CD4-positive, alpha-beta T cell treated with Interleukin-17A for 4 hours (primary cell): ENCODE results near the gene FNTB.

ENCODE experiments used
- DNase-seq: peaks from one replicate; pipeline ENCODE4 v3.0.0-alpha.2; 2020; ENCODE audit warnings: mixed read lengths

Gene FNTB

DNA sequence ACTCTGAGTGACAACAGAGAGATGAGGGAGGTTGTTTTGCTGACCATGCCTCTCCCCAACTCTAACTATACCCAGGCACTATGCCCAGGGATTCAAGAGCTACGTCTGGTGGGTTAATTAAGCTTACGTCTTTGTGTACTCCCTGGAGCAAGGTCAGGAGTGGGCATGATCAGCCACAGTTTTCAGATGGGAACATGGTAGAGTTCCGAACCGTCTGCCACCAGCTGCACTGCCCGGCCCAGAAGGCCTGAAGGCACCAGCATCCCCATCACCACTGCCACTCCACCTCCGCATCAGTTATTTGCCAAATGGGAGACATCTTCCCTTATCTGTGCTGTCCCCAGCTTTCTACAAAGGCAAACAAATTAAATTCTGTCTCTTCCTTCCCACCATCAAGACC lies 33.0 kb upstream of the FNTB start:
- no peak for DNase-seq

DNA sequence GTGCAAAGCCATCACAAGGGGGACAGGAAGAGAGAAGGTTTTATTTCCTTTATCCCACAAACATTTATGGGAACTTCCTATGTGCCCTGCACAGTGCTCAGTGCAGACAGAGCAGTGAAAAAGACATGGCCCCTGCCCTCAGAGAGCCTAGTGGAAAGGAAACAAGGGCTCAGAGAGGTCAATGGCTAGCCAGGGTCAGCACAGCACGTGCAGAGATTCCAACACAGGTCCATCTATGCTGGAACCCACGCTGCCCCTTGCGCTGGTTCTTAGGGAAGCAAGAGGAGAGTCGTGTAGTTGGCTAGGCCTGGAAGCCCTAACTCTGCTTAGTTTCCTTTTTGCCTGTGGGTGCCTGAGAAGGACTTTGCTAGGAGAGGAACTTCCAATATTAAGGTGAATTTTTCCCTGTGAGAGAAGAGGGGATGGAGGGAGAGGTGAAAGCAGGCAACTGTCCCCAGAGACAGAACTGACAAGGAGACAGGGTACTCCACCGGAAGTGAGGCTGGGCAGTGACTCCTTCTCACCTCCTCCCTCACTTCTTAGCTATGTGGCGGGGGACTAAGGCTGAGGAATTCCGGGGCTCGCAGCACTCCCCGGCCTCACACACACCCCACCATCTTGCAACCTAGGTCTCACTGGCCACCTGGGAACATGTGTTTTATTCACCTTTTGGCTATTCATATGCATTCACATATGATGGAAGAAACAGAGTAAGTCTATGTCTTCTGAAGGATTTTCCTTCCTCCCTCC lies 32.0 kb upstream of the FNTB start:
- no peak for DNase-seq

DNA sequence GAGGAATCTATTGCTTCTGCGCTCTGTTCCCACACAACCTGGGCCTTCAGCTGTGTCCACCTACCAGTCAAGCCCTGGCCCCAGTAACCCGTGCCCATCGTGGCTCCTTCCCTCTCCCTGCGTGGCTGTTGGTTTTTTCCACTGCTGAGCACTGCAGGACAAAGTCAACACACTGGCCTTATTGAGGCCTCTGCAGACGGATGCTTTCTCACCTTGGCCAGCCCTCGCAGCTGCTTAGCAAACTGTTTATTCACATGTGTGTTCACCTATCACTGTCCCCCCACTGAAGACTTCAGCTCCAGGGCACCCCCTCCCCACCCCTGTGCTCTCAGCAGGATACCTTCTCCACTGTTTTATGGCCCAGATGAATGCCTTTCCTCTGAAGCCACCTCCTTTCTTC lies 31.4 kb upstream of the FNTB start:
- DNase-seq = no peak

DNA sequence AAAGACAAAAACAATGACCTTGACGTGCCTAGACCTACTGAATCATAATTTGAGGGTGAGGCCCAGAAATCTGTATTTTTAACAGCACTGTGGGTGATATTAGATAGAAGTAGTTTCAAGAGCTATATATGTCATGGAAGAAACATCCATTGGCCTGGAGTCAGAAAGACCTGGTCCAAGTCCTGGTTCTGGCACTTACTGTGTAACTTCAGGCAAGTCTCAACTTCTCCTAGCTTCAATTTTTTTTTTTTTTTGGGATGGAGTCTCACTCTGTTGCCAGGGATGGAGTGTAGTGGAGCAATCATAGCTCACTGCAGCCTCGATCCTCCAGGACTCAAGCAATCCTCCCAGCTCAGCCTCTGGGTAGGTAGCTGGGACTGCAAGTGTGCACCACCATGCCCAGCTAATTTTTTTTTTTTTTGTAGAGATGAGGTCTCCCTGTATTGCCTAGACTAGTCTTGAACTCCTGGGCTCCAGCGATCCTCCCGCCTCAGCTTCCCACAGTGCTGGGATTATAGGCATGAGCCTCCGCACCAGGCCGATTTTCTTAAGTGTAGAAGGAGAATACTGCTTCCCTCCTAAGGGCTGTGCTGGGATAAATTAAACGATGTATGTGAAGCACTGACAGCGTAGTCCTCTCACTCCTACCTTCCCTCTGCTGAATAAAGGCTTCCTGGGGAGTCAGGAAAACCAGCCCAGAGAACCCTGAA lies 29.8 kb upstream of the FNTB start:
- DNase-seq = no peak

DNA sequence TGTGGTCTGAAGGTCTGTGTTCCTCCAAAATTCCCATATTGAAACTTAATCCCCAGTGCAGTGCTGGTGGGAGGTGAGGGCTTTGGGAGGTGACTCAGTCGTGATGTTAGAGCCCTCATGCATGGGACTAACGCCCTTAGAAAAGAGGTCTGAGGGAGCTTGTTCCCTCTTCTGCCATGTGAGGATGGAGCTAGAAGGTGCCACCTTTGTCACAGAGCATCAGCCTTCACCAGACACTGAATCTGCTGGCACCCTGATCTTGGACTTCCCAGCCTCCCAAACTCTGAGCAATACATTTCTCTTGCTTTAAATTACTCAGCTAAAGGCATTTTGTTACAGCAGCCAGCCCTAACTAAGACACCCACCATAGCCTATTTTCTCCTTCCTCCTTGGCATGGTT lies 28.5 kb upstream of the FNTB start:
- DNase-seq = no peak

DNA sequence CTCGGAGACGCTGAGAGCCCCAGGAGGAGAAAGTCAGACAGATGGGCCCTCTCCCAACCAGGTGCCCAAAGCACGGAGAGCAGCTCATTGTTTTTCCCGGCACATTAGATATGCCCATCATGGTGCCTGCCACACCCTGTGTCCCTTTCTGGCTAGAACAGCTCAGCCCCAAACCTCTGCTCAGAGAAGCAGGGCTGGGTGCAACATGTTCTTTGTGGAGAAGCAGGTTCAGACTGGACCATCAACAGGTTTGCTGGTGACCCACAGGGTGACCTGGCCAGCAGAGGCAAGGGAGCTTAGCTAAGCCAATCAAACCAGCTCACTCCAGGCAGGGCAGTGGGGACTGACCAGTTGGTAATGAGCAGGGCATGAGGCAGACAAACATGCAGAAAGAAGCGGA lies 28.0 kb upstream of the FNTB start:
- no peak for DNase-seq

DNA sequence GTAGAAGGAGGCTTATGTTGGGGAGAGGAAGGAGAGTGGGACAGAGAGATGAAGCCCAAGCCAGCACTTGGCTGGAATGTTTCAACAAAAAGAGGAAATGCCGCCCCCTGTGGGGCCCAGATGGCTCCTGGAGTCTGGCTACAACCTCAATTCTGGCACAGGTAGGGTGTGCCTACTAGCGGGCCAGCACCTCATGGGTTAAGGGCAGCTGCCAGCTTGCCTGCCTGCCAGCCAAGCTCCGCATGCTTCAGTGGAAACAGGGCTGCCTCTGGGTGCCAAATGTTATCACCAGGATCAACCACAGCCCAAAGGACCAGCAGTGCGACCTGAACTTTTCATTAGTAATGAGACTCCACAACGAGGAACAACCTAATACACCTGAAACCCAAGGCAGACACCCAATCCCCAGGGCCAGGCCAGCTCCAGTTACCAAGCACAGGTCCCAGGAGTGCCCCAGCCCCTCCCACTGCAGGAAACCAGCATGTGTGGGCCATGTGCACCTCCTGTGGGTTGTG lies 25.9 kb upstream of the FNTB start:
- no peak for DNase-seq

DNA sequence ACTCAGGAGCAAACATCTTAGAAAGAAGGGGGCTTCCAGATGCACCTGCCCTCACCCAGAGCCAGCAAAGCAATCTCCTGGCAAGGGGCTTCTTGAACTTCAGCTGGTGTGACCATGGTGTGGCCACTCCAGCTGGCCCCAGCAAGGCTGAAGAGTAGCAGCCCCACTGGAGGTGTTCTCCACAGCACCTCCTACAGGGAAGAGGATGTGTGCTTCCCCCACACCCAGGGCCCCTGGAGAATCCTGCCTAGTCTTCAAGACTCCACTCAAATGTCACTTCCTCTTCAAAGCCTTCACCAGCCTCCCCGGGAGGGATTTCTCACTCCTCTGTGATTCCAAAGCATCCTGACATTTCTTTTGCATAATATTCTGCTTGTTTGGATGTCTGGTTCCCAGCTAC lies 23.1 kb upstream of the FNTB start:
- no peak for DNase-seq

DNA sequence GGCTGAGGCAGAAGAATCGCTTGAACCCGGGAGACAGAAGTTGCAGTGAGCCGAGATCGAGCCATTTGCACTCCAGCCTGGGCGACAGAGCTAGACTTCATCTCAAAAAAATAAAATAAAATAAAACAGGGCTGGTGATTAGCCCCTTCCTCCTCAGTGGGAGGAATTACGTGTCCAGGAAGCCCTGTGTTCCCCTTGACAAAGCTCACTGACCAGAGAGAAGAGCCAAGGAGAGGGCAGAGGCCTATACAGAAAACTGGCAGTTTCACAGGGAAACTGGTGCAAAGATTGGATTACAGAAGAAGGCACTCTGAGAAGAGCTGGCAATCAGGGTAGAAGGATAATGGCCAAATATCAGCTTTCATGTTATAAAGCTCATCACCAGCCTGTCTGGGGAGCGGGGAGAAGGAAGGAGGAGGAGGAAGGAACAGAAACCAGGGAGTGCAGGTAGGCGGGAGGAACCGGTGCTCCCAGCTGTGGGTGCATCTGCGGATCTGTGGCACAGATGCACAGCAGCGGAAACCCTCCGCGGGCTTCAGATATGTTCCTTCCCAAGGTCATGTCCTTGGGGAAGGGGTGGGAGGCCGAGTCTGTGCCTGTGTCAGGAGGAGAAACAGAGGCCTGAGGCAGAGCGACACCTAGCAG lies 21.2 kb upstream of the FNTB start:
- DNase-seq = no peak

DNA sequence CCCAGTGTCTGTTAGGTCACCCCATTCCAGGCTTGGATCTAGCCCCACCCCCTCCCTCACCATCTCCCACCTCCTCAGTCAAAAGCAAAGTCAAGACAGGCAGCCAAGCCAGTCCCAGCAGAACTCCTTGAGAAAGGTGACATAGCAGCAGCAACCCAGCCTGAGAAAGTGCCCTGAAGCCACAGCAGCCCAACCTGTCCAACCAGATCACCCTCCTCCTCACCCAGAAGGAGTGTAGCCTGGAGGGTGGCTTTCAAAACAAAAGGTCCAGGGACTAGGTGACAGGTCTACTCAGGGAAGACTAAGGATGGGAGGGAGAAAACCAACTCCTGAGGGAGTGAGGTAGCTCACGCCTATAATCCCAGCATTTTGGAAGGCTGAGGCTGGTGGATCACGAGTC lies 19.7 kb upstream of the FNTB start:
- no peak for DNase-seq

DNA sequence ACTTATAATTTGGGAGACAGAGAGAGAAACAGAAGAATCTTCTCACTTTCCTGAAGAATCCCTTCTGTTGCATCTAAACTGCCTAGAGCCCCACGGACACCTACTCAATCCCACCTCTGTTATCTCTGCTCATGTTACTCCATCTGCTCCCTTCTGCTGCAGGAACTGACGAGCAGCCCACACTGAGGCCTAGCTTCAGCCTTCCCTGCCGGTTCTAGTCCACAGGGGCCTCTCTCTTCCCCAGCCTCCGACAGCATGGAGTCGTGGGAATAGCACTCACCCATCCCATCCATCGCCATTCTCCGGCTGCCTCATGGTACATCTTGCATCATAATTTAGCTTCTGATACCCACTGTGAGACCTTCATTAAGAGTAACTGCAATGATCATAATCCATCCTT lies 18.5 kb upstream of the FNTB start:
- no peak for DNase-seq

DNA sequence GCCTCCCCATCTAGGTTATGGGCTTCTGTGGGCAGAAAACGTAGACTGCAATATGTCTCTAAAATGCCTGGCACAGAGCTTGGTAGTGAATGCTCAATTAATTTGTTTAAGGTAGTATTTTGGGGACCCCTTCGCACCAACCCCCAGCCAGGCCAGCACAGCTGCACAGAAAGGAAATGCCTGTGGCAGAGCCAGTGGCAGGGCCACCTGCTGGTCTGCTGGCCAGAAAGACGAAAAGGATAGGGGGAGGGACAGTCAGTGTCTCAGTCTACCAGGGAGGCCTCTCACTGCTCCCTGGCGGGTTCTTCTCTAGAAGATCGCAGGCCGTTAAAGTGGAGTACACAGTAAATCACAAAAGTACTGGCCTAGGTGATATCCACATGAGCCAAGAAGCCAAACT lies 18.0 kb upstream of the FNTB start:
- no peak for DNase-seq

DNA sequence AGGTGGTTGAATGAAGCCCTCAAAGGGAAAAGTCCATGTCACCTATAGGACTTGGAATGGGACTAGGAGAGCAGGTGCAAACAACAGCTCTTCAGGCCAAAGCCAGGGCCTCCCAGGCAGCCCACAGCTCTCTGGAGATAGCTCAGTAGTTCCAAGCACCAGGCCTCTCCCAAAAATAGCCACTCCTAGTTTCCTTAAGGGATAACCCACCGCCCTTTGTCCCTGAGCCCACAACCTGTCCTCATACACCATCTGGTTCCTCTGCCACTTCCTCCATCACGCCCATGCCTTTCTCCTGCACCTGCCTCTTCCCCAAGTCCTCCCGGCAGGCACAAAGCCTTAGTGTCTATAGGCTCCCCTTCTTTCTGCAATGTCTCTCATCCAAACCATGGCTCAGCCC lies 16.7 kb upstream of the FNTB start:
- DNase-seq = no peak

DNA sequence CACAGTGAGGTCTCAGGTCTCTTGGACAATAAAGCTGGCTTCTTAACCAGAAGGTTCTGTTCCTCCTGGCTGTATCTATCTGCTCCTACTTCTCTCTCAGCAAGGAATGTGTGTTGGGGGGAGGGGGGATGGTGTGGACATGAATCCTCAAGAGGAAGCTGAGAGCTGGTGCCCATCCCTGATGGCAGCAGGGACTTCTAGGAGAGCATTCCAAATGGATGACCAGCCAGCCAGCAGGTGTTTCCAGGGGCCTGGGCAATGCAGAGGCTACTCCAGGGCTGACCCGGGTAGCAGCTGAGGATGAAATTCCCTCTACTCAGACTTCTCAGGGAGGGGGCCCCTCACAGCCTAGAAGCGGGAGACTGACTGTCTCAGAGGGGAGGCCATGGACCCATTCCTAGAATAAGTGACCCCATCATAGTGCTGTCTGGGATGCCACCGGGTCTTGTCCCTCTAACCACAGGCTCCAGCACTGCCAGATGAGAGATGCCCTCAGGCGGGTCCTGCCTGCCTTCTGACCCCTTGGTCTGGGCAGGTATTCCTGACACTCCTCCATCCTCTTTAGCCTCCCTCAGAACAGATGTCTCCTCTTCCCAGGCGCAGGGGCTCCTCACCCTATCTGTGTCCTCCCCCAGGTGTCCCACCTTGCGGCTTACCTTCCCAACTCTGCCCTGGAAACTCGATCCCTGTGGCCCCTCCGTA lies 15.8 kb upstream of the FNTB start:
- DNase-seq = no peak

DNA sequence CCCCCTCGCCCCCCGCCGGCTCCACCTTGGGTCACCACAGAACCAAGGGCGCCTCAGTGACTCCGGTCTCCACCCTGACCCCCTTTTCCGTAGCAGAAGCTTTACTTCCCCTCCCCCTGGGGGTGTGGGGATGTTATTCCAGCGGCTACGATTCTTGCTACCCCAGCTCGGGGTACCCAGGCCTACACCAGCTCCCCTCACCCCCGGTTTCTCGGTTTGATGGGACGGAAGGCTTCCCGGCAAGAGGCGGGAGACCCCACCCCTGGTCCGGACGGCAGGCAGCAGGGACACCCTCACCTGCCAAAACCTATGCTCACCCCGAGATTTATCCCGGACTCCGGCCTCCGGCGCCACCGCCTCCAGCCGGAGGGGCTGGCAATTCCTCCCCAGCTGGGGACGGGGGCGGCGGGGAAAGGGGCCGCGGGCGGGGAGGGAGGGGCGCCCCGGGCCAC lies 15.2 kb upstream of the FNTB start:
- no peak for DNase-seq

DNA sequence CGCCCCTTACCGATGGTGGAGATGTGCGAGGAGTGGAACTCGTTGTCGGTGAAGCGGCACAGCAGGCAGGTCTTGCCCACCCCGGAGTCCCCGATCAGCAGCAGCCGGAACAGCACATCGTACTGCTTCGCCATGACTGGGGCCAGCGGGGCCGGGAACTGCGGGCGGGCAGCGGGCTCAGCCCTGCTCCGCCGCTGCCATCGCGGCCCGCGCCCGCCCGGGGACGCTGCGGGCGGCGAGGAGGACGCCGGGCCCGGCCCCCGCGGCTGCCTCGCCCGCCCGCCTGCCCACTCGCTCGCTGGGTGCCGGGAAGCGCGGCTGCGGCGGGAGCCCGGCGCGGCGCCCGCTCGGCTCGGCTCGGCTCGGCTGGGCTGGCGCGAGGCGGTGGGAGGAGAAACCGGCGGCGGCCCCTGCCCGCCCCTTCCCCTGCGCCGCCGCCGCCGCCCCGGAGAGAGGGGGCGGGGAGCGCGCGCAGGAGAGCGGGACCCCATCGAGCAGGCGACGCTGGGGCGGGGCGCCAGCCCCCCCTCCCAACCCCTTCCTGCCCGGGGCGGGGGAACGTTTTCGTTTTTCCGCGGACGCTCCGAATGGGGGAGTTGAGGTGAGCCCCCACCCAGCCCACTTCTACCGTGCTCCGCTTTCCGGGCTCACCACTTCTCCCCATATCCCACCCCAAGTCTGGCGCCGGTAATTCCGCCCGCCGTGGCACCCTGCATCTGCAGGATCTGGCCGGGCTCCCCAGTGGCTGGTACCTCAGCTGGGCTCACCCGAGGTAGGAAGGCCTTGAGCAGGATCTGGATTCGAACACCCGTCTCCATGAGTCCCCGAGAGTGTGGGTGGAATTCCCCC lies 14.5 kb upstream of the FNTB start, which contains the start of gene RAB15:
RAB15 (minus strand) TSS at position 394 of the 849 bp plus-strand sequence; CDS start at position 134, 260 bp downstream.
- peak; percentile 75 for DNase-seq

DNA sequence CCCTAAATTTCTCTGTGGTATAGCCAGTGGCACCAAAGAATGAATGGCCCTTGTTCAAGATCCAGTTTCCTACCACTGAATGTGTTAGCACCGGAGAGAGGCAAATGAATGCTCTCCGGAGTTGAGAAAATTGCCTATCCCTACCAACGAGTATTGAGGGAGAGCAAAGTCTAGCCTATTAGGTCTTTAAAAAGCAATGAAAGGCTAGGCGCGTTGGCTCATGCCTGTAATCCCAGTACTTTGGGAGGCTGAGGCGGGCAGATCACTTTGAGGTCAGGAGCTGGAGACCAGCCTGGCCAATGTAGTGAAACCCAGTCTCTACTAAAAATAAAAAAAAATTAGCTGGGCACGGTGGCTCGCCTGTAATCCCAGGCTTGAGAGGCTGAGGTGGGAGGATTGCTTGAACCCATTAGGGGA lies 13.7 kb upstream of the FNTB start:
- DNase-seq = no peak

DNA sequence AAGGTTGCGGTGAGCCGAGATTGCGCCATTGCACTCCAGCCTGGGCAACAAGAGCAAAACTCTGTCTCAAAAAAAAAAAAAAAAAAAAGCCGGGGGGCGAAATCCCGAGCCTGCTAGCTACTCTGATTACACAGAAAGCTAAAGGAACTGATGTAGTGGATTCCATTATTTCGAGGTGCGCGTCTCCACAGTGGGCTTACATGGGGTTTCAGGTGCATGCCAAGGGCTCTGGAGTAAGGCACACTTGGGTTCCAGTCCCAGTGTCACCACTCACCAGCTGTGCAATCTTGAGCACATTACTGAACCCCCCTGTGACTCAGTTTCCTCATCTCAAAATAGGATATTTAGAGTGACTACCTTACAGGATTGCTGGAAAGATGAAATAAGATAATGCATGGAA lies 12.9 kb upstream of the FNTB start:
- no peak for DNase-seq

DNA sequence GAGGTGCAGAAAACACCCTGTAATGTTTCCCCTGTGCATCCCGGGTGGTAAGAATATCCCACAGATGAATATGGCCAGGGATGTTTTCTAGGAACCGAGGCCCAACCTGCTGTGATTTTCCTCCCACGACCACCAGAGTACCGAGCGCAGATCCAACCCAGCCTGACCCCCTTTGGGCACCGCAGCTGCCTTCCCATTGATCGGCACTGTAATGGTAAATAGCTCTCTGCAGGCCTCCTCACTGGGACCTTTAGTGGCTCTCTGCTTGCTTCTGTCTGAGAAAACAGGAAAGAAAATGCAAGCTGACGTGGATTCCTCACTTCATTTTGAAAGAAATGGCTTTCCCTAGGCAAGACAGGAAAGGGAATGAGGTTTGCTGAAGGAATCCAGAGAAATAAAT lies 12.1 kb upstream of the FNTB start:
- no peak for DNase-seq

DNA sequence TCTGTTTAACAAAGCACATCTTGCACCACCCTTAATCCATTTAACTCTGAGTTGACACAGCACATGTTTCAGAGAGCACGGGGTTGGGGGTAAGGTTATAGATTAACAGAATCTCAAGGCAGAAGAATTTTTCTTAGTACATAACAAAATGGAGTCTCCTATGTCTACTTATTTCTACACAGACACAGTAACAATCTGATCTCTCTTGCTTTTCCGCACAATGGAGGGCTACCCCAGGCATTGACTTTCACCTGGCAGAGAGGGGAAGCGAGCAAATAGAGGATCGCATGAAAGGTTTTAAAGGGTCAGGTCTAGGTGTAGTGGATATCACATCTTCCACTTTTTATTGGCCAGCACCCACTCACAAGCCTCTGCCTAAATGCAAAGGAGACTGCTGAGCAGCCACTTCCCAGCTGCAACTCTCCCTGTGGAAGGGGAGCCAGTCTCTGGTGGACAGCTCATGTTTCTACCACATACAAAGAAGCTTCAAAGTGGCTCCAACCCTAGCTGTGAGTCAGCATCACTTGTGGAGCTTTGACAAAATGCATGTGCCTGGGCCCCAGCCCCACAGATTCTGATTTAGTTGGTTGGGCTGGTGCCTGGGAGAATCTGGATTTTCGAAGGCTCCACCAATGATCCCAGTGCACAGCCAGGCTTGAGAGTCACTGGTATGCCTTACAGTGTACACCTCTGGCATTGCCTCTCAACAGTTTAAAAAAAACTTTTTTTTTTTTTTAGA lies 7.2 kb upstream of the FNTB start:
- DNase-seq = no peak
